ENCODE data around the gene ITM2C. TPM values are rescaled to one million over a fixed set of nuclear protein-coding genes. Genes with fewer than 3 reads are reported as not detected.

ITM2C gene
- polyA plus RNA-seq, 1 donor (not counting 4 experiments of a cell fraction or from before 2014, with no cell fraction given): 55.0 TPM

GRCh38 chr2:230843132-230843531, 21.6 kb upstream of the ITM2C start:
- no peaks in the 10 kb centered on the region for H4K20me1 ChIP-seq (ENCODE audit: control insufficient read depth, extremely low read depth, insufficient read depth, low read length)
- no peak overlapping the region for H3K4me2 ChIP-seq (ENCODE audit: control insufficient read depth, extremely low read depth, insufficient read depth, low read depth, low read length)
- TF ChIP-seq CTCF (optimal IDR thresholded peaks at IDR 0.05 in 1 of 3, IDR thresholded peaks at IDR 0.05 in 1 of 3, conservative IDR thresholded peaks at IDR 0.05 in 1 of 3; ENCODE audit: extremely low read depth in 1 of 3, insufficient read depth in 2 of 3, low read length in 3 of 3): no peak
- TF ChIP-seq EZH2 (IDR thresholded peaks at IDR 0.05; ENCODE audit: low read length): no peak
- no peaks in the 10 kb centered on the region for H3K36me3 ChIP-seq (ENCODE audit: control insufficient read depth in 2 of 2, extremely low read depth in 1 of 2, insufficient read depth in 2 of 2, low read length in 2 of 2)
- dilution Hi-C loops (cut with MboI; ENCODE audit: extremely low pct_ligation_motif_present, low sequenced_read_pairs): no loop called here
- peaks cover 6% of the 10 kb centered on the region for H3K27me3 ChIP-seq (ENCODE audit: control insufficient read depth, extremely low read depth, insufficient read depth, low read length)
- H3K9me3 ChIP-seq (ENCODE audit: control insufficient read depth, low read depth, low read length): no peaks in the 10 kb centered on the region
- no peak for FAIRE-seq
- no peaks in the 10 kb centered on the region for H3K4me1 ChIP-seq (ENCODE audit: control insufficient read depth, extremely low read depth, insufficient read depth, low read length)
- no peak overlapping the region for H3K9ac ChIP-seq (ENCODE audit: control insufficient read depth, extremely low read depth, insufficient read depth, low read length)
- no peak overlapping the region for H3K4me3 ChIP-seq (ENCODE audit: control insufficient read depth in 2 of 3, extremely low read depth in 1 of 3, insufficient read depth in 2 of 3, low read depth in 1 of 3, low read length in 3 of 3)
- H3K9me1 ChIP-seq (ENCODE audit: control insufficient read depth, extremely low read depth, insufficient read depth, low read length): no peaks in the 10 kb centered on the region
- DNase-seq (ENCODE audit: low read depth, low spot score): no peak
- no peaks in the 10 kb centered on the region for H3K79me2 ChIP-seq (ENCODE audit: control insufficient read depth, insufficient read depth, low read length)
- H2AFZ ChIP-seq (ENCODE audit: control insufficient read depth, low read length): no peak overlapping the region
- H3K27ac ChIP-seq (ENCODE audit: control insufficient read depth, insufficient read depth, low read length): no peak overlapping the region

GRCh38 chr2:230846360-230846759, 18.4 kb upstream of the ITM2C start:
- dilution Hi-C loops (cut with MboI; ENCODE audit: extremely low pct_ligation_motif_present, low sequenced_read_pairs): no loop called here
- Histone ChIP-seq H3K27me3 (ENCODE audit: control insufficient read depth, extremely low read depth, insufficient read depth, low read length) (peaks cover 6% of the 10 kb centered on the region), H3K4me2 (ENCODE audit: control insufficient read depth, extremely low read depth, insufficient read depth, low read depth, low read length) (no peak overlapping the region), H3K9me3 (ENCODE audit: control insufficient read depth, low read depth, low read length) (no peaks in the 10 kb centered on the region), H3K4me3 (ENCODE audit: control insufficient read depth in 2 of 3, extremely low read depth in 1 of 3, insufficient read depth in 2 of 3, low read depth in 1 of 3, low read length in 3 of 3) (no peak overlapping the region), H3K9ac (ENCODE audit: control insufficient read depth, extremely low read depth, insufficient read depth, low read length) (no peak overlapping the region), H2AFZ (ENCODE audit: control insufficient read depth, low read length) (no peak overlapping the region), H3K27ac (ENCODE audit: control insufficient read depth, insufficient read depth, low read length) (no peak overlapping the region), H4K20me1 (ENCODE audit: control insufficient read depth, extremely low read depth, insufficient read depth, low read length) (no peaks in the 10 kb centered on the region), H3K4me1 (ENCODE audit: control insufficient read depth, extremely low read depth, insufficient read depth, low read length) (no peaks in the 10 kb centered on the region), H3K79me2 (ENCODE audit: control insufficient read depth, insufficient read depth, low read length) (no peaks in the 10 kb centered on the region), H3K36me3 (ENCODE audit: control insufficient read depth in 2 of 2, extremely low read depth in 1 of 2, insufficient read depth in 2 of 2, low read length in 2 of 2) (no peaks in the 10 kb centered on the region), H3K9me1 (ENCODE audit: control insufficient read depth, extremely low read depth, insufficient read depth, low read length) (no peaks in the 10 kb centered on the region)
- FAIRE-seq (no peak), DNase-seq (ENCODE audit: low read depth, low spot score) (no peak)
- TF ChIP-seq CTCF (optimal IDR thresholded peaks at IDR 0.05 in 1 of 3, IDR thresholded peaks at IDR 0.05 in 1 of 3, conservative IDR thresholded peaks at IDR 0.05 in 1 of 3; ENCODE audit: extremely low read depth in 1 of 3, insufficient read depth in 2 of 3, low read length in 3 of 3) (no peak), EZH2 (IDR thresholded peaks at IDR 0.05; ENCODE audit: low read length) (no peak)
